Lung microvascular endothelial cell (primary cell): ENCODE measurements around the gene PSD2. TPM values are rescaled to one million over a fixed set of nuclear protein-coding genes. Genes with fewer than 3 reads are reported as not detected.

Source experiments
- DNase-seq, 2 donors: peaks; one replicate each; pipeline versions ENCODE4 v3.0.0 to v3.0.0-alpha.2; 2010; ENCODE audit warnings: low read depth in 2 of 2
- total RNA-seq: library from RNA; depleted of rRNA; stranded (reverse); fragments of >200 nt; gene quantifications from 2 replicates; pipeline ENCODE4 v1.2.1, GENCODE V29; 2014

Gene PSD2
- total RNA-seq, 1 donor from 2014 or later: under 0.01 TPM

DNA sequence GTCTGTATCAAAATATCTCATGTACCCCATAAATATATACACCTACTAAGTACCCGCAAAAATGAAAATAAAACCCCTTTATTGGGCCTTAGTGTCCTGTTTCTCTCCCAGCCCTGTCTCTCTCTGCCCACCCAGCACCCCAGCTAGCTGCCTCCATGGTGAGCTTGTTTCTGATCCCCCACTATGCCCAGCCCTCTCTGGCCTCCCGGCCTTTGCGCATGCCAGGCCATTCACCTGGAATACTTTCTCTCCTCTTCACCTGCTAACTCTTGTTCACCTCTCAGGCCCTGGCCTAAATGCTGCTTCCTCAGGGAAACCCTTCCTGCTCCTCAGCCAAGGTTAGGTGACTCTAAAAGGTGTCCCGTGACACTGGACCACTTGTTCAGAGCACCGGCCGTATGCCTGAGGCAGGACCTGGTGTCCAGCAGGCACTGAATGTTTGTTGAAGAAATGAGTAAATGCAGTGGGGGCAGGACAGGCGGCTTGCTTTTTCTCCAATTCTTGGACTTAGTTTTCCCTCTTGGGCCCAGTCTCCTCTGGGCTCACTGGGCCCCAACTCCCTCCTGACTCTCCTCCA, 58.5 kb downstream of the PSD2 start:
- DNase-seq: no peak

DNA sequence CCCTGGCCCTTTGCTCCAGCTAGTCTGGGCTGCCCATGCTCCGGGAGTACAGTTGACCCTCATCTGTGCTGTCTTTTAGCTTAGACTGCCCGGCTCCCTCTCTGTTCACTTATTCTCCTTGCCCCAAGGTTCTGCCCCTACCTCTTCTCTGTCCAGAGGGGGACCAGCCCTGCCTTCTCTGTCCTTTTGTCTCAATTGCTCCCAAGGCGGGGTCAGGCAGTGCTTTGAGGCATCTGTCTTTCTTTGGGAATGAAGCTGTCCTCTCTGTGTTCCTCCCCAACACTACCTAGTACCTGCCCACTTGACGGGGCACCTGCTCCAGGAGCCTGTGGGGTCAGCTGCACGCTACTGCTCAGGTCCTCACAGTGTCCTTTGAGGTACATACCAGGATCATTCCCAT, 59.3 kb downstream of the PSD2 start:
- no peak for DNase-seq

DNA sequence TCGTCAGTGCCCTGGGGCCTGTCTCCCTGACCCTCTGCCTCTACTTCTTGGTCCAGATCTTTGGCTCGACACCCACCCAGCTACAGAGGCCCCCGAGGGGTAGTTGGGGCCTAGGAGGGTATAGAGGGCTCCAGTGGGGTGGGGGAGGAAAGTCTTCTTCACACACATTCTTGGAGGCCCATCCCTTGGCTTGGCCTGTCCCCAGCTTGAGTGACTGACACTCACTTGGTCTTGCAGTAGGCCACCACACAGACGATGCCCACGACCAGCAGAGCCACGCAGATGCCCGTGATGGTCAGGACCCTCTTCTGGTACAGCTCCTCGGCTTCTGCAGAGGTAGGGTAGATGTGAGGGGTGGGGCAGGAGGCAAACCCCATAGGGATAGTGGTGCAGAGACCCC, 59.8 kb downstream of the PSD2 start:
- no peak for DNase-seq

DNA sequence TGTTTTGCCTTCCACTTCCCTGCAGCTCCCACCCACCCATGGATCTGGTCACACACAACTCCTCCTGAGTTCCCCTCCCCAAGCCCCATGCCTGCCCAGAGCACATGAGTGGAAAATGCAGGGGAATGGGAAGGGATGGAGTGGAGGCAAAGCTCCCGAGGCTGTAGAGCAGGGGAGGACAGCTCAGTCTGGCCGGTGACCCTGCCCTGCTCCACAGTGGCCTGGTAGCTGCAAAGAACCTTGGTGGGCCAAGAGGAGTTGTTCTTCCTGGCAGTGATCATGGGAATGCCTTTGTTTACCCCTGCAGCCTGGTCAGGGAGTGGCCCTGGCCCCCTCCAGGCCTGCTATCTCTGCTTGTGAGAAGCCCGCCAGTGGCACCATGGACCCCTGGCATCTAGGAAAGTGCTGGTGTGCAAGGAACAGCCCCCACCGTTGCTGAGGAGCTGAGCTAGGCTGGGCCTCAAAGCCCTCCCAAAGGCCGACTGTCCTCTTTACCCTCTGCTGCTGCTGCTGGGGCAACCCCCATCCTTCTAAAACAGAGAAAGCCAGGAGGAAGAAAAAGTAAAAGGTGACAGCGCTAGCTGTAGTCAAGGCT, 60.4 kb downstream of the PSD2 start:
- DNase-seq: no peak

DNA sequence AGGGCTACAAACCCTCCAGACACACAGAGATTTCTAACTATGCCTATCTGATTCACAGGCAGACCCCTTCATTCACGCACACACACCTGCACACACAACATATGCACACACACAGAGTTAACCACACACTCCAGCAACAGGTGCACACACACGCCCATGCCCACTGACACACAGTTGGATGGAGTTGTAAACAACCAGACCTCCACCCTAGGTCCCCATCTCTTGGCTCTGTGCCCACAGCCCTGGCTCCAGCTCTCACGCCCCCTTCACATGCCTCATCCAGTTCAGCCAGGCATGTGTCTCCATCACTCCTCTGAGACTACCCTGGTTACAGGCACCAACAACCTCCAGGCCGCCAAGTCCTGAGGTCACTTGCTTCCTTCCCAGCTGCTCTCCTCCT, 61.1 kb downstream of the PSD2 start:
- DNase-seq: no peak

DNA sequence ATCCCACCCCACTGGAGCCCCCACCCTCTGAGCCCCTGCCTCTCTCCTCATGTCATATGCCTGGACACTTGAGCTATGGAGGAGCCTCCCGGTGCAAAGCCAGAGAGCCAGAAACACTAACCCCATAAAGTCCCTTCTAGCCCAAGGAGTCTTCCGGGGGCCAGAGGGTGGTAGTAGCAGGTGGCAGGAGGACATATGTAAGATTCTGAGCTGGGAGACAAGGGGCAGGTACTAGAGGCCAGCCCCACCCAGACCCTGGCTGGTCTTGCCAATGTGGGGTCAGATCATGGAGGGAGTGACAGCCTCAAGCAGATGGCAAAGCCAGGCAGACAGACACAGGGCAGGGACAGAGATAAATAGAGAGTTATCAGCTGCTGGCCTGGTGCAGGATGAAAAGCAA, 63.4 kb downstream of the PSD2 start:
- no peak for DNase-seq

DNA sequence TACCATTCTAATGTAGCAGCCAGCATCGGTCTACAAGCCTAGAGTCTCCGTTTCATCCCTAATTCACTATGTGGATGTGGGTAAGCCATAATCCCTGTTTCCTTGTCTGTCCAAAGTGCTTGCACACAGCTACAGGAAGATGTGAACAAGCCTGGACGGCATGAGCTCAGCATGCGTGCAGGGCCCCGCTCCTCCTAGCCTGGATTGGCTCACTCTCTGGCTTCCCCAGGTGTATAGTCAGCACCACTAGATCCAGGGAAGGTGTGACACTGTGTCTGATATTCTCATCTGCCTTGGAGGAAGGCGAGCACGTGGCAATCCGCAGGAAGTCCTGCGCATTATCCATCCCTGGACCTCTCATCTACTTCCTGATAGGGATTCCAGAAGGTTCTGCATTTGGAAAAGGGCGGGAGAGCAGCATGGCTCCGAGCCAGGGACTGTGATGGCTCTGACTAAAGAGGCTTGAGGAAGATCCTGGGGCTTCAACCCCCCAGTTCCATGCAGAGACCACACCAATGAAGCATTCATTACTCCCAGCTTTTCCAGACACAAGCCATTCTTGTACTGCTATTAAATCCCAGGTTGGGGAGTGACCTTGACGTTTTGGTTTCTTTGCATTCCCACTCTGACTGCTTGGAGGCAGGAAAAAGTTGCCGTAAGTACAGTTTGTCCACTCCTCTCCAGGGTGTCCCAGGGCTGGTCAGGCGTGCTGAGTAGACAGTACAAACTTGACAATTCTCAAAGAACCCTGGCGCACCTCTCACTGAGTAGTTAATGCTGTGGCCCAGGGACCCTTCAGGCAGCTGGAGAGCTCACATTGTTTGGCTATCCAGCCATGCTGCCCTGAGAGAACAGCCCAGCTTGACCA, 65.6 kb downstream of the PSD2 start:
- no peak for DNase-seq

DNA sequence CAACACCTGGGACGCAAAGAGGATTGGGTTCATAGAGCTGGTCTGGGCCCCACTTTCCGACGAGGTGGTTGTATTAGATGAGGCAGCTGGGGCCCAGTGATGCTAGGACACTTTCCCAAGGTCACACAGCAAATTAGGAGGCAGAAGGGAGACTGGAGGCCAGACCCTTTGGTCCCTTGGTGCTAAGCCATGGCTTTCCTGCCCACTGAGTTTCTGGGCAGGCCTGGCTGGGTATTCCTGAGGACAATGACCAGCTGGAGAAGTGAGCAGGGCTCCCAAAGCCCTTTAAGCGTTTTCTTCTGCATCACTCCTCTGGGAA, 66.2 kb downstream of the PSD2 start:
- DNase-seq: no peak

DNA sequence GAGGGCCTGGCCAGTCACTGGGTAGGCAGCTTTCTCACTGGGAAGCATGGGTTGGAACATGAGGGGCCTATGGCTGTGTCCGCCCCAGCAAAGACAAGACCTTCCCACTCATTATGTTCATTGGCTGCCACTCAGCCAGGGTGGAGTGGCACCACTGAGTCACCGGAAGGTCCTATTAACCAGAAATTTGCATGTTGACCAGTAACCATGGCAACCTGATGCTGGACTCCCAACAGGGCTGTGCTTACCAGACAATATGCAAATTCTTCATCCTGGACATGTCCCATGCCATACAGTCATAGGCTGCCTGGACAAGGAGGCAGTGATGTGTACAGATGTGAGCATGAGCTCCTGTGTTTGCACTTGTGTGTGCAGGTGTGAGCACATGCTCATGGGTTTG, 66.7 kb downstream of the PSD2 start:
- DNase-seq: peak; percentile 38 to 60

DNA sequence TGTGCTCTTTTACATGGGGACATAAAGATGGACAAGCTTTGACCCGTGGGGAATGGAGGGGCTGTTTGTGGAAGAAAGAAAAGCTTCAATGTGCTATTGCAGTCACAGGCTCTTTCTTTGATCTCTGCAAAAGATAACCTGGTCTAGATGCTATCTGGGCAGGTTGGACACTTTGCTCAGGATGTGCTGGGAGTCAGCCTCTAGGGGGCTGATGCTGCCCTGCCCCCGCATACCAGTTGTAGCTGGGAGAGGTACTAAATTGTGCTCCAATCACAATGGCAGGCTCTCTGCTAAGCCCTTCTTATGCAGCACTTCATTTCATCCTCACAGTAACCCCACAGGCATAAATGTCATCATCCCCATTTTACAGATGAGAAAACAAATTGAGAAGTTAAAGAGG, 67.2 kb downstream of the PSD2 start:
- DNase-seq: no peak

DNA sequence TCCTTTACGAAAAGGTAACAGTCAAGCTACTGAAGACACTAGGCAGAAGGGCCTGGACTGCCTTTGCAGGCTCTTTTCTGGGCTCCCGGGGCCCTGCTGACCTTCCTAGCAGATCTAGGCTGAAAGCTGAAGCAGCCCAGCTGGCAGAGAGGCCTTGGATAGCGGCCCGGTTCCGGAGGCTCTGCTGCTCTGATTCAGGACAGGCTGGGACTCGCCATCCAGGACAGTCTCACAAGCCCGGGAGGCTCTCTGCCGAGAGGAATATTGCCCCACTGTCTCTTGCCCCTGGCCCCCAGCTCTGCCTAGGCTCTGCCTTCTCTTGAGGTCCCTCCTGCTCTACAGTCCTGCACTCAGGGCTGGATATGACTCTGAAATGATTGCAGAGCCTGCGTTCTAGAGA, 67.8 kb downstream of the PSD2 start:
- no peak for DNase-seq

DNA sequence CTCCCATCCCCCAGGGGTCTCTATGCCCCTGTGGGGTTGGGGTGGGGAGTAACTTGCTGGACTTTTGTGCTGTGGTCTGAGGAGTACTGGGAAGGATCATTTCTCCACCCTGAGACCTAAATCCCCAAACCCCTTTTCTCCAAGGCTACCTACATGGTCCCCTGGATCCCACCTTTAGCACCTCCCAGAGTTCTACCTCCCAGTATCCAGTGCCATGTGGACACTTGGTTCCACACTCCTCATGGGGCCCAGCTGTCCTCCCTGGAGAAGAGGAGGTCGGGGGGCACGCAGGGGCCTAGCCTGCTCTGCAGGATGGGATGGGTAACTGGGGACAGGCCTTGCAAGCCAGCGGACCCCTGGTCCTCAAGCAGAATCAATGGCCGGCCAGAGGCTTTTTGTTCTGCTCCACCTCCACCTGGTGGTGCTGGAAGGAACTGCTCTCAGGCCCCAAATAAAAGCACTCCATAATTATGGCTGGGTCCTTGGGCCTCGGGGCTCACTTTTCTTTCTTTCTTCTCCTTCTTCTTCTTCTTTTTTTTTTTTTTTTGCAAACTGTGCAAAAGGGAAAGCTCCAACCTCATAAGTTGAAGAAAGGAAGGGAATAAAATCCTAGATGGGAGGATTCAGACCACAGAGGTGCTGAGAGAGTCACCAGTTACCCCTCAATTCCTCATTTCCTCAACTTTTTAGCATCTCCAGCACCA, 68.4 kb downstream of the PSD2 start:
- DNase-seq: peak; percentile 59 to 77

DNA sequence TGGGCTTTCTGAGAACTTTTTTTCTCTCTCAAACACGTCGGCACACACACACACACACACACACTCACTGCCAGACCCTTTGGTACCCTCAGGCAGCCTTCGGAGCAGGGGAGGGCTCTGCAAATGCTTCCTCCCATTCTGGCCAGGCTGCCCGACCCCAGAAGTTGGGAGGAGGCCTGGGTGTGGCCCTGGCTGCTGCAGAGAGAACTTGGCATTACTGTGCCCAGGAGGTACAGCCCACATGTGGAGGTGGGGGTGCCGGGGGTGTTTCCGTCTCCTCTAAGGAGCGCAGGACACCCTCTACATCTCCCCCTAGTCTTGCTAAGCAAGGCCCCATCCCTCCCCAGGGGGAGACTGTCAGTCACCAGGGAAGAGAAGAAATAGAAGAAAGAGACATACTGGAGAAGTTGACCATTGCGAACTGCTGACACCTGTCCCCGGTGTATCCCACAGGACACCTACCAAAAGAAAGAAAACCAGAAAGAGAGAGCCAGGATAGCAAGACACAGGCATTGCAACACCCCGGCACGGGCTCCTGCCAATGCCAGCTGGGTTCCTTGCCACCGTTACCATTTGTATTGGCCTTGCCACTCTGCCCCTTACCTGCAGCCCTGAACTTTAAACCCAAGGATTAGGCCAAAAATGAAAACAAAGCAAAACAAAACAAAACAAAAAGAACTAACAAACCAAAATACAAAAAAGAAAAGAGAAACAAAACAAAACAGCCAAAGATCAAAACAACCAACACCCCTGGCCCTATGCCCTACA, 69.3 kb downstream of the PSD2 start:
- no peak for DNase-seq

DNA sequence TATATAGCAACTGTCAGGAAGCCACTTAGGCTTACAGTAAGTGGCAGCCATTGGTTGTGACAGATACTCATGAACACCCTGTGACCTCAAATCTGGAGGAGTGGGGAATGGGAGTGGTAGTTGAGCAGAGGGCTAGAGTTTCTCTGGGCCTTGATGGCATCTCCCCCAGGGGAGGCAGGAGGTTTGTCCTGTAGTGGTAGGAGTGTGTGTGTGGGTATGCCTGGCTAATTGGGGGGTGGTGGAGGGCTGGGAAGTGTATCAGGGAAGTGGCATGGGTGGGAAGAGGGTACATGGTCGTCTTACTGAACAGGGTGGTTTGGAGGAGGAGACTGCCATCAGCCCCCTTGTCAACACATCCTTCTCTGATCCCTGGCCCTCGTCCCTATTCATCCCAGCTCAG, 71.5 kb downstream of the PSD2 start:
- DNase-seq: no peak

DNA sequence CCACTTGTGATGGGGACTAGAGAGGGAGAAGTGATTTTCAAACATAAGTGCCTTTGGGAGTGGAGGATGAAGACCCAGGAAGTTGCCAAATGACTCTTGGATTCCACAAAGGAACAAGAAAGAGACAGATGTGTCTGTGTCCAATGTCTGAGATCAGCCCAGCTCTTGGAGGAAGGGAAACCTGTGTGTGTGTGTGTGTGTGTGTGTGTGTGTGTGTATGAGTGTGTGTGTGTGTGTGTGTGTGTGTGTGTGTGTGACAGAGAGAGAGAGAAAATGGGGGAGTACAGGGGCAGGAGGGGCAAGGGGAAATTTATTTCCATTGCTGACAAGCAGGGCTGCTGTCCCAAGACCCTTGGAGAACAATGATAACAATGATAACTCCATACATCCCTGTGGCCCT, 72.0 kb downstream of the PSD2 start:
- no peak for DNase-seq

DNA sequence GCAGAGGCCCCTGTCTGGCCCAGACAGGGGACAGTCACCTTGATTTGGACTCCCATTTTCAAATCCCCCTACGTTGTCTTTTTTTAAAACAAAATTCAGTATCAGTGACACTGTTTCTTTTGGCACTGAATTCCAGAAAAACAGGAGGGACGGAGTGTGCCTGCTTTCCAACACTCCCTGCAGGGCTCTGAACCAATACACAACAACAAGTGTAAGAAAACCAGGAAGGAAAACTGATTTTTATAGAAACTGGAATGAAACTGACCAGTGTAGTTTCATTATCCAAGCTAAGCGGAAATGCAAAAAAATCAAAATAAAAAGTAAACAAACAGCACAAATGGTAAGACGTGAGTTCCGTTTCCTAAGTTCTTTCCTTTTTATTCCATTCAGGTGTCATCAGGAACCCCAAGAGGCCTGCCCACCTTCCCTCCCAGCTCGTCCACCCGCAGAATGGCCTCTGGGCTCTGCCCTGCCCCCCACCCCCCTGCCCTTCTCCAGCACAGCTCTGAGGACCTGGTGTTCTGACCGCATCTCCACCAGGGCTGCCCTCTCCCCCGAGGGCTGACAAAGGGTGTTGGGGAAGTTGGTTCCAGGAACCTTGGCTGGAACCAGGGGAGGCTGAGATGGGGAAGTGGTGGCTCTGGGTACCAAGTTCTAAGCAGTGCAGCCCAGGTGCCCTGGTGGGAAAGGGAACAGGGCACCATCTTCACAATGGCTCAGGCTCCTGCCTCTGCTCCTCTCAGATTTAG, 73.6 kb downstream of the PSD2 start:
- DNase-seq: no peak

DNA sequence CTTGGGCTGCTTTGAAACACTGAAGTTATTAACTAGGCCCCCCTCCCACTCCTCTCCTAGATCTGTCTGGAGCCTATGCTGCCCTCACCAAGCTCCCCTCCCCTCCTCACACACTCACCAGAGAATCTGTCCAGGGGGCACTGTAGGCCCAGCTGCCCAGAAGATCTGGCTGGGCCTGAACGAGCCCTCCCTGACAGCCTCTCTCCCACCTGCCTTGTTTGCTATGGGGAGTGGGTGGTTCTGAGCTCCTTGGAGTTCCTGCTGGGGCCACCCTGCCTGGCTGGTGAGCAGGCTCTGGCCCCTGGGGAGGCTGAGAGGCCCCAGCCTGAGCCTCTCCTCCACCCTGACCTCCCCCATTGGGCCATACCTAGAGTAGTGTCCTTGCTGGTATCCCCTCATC, 75.1 kb downstream of the PSD2 start:
- no peak for DNase-seq

DNA sequence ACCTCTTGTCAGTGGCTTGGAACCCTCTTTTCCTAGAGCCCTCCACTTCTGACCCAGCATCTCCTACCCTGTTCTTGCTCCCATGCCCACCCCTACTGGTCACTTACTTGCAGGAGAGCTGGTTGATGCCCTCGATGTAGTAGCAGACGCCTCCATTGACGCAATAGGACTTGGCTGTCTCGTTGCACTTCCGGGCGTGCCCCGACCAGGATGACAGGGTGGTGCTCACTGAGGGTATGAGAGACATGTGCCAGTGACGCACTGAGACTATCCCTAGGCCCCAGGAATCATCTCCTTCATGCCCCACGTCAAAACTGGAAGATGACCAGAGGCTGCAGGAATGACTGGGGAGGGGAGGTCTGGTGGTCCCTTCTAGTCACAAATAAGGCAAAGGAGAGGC, 76.0 kb downstream of the PSD2 start:
- DNase-seq: no peak

DNA sequence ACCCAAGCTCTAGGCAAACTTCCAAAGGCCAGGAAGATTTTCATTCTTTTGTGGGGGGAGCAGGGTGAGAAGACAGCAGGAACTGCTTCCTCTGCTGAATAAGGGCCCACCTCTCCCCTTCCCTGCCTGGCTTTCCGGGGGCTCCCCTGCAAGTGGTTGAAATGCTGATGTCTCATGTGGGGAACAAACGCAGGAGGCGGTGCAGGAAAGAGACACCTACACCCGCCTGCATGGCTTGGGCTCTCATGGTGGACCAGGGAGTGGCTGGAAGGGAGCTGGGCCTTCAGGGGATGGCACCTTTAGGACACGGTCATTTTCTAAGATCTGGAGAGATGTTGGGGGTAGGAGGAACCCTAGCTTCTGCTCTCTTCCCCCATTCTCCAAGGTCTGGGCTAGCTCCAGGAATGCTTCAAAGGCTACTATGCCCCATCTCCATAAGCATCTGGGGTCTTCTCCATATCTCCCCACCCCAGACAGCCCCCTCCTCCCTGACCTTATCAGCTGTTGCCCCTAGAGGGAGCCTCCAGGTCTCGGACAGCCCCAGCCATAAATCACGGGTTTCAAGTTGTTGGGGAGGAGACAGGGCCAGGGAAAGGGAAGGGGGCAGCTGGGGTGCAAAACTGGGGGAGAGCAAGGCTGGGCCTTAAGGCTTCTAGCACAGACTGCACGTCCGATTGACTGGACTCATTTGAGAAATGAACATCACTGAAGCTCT, 76.6 kb downstream of the PSD2 start:
- DNase-seq: no peak
